Subcutaneous abdominal adipose tissue (tissue), 5 donors: Measurements from ENCODE around the gene ALK.

Source experiments
- H3K27ac ChIP-seq: one replicate; pipeline ENCODE4 v1.7.0; 2013; ENCODE audit warnings: low read depth, mild to moderate bottlenecking, inconsistent platforms, low read length, moderate library complexity
- H3K27me3 ChIP-seq, 5 donors: one replicate each; pipeline ENCODE4 v1.7.0; 2013; ENCODE audit warnings: low read length in 5 of 5, inconsistent platforms in 1 of 5; ENCODE audit not compliant: control insufficient read depth in 5 of 5, insufficient read depth in 4 of 5
- H3K36me3 ChIP-seq, 5 donors: one replicate each; pipeline ENCODE4 v1.7.0; 2013; ENCODE audit warnings: low read length in 5 of 5; ENCODE audit not compliant: control insufficient read depth in 5 of 5, insufficient read depth in 5 of 5
- H3K4me1 ChIP-seq, 5 donors: one replicate each; pipeline ENCODE4 v1.7.0; 2013; ENCODE audit warnings: low read length in 5 of 5, mild to moderate bottlenecking in 3 of 5, moderate library complexity in 1 of 5; ENCODE audit not compliant: control insufficient read depth in 5 of 5, insufficient read depth in 5 of 5
- H3K4me3 ChIP-seq, 5 donors: one replicate each; pipeline ENCODE4 v1.7.0; 2013; ENCODE audit warnings: low read length in 5 of 5, low read depth in 1 of 5
- H3K9ac ChIP-seq, 5 donors: one replicate each; pipeline ENCODE4 v1.7.0; 2013; ENCODE audit warnings: low read length in 5 of 5, mild to moderate bottlenecking in 4 of 5, moderate library complexity in 3 of 5
- H3K9me3 ChIP-seq, 5 donors: one replicate each; pipeline ENCODE4 v1.7.0; 2013; ENCODE audit warnings: low read length in 5 of 5; ENCODE audit not compliant: control insufficient read depth in 5 of 5
- donor health status: healthy.
- donor health status: healthy.
- donor health status: healthy.
- donor health status: healthy.
- donor health status: healthy.

The ALK gene

GRCh38 chr2:29157131-29157530, 764.3 kb downstream of the ALK start:
- no peak overlapping the region for H3K4me3 ChIP-seq
- no peak overlapping the region for H3K27ac ChIP-seq
- H3K9ac ChIP-seq: no peak overlapping the region
- H3K36me3 ChIP-seq: peaks cover 18 to 72% (median 63%) of the 10 kb centered on the region in 5 donors
- peaks cover 0 to 6% (median 4%) of the 10 kb centered on the region in 5 donors for H3K4me1 ChIP-seq
- H3K9me3 ChIP-seq: no peaks in the 10 kb centered on the region
- H3K27me3 ChIP-seq: no peaks in the 10 kb centered on the region

DNA sequence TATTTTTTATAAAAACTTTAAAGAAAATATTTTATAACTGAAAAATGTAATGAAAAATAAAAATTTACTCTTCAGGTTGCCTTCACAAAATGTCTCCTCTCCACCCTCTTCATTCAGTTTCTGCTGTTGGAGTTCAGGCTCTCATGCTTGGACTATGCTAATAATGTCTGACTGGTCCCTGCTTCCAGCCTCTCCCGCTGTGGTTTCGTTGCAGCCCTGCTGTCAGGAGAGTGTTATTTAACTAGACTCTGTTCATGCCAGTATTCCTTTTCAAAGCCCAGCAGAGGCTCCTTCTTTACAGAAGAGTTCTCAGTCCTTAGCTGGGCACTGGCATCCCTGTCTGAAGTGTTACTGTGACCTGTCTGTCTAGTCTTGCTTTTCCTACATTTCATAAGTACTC, 765.8 kb downstream of the ALK start:
- peaks cover 13 to 66% (median 55%) of the 10 kb centered on the region in 5 donors for H3K36me3 ChIP-seq
- no peak overlapping the region for H3K27ac ChIP-seq
- H3K27me3 ChIP-seq: no peaks in the 10 kb centered on the region
- peaks cover 0 to 6% (median 4%) of the 10 kb centered on the region in 5 donors for H3K4me1 ChIP-seq
- H3K9me3 ChIP-seq: no peaks in the 10 kb centered on the region
- H3K9ac ChIP-seq: no peak overlapping the region
- H3K4me3 ChIP-seq: no peak overlapping the region

GRCh38 chr2:29154610-29155009, 766.8 kb downstream of the ALK start:
- no peaks in the 10 kb centered on the region for H3K27me3 ChIP-seq
- H3K27ac ChIP-seq: no peak overlapping the region
- H3K9me3 ChIP-seq: no peaks in the 10 kb centered on the region
- H3K36me3 ChIP-seq: peaks cover 13 to 61% (median 55%) of the 10 kb centered on the region in 5 donors
- H3K4me3 ChIP-seq: no peak overlapping the region
- H3K4me1 ChIP-seq: peaks cover 0 to under 1% (median 0%) of the 10 kb centered on the region in 5 donors
- H3K9ac ChIP-seq: no peak overlapping the region

GRCh38 chr2:29147963-29148362, 773.4 kb downstream of the ALK start:
- H3K36me3 ChIP-seq: peaks cover 17 to 37% (median 30%) of the 10 kb centered on the region in 5 donors

GRCh38 chr2:29146197-29146596, 775.2 kb downstream of the ALK start:
- H3K9ac ChIP-seq: no peak overlapping the region

More at GRCh38 chr2:29147963-29148362, 773.4 kb downstream of the ALK start:
- Histone ChIP-seq H3K27me3 (no peaks in the 10 kb centered on the region), H3K4me1 (no peaks in the 10 kb centered on the region), H3K9me3 (no peaks in the 10 kb centered on the region), H3K4me3 (no peak overlapping the region), H3K27ac (no peak overlapping the region), H3K9ac (no peak overlapping the region)

DNA sequence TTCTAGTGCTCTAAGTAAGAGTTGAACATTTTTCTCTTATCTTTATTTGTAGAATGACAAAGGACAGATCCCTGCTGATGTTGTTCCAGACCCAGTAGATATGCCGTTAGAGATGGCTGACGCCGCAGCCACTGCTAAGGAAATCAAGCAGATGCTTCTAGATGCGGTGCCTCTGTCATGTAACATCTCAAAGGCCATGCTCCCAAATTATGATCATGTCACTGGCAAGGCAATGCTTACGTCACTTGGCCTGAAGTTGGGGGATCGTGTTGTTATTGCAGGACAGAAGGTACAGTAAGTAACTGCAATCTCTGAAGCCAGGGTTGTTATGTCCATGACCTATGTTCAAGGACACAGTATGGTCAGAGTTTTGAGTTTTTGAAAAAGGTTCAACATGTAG, 777.7 kb downstream of the ALK start:
- Histone ChIP-seq H3K4me3 (no peak overlapping the region), H3K27ac (no peak overlapping the region), H3K9me3 (peaks cover 0 to 3% (median 0%) of the 10 kb centered on the region in 5 donors), H3K36me3 (peaks cover 14 to 32% (median 19%) of the 10 kb centered on the region in 5 donors), H3K27me3 (no peaks in the 10 kb centered on the region), H3K9ac (no peak overlapping the region), H3K4me1 (no peaks in the 10 kb centered on the region)

More at GRCh38 chr2:29146197-29146596, 775.2 kb downstream of the ALK start:
- H3K4me3 ChIP-seq: no peak overlapping the region
- no peaks in the 10 kb centered on the region for H3K27me3 ChIP-seq
- H3K36me3 ChIP-seq: peaks cover 14 to 34% (median 22%) of the 10 kb centered on the region in 5 donors
- H3K4me1 ChIP-seq: no peaks in the 10 kb centered on the region
- no peak overlapping the region for H3K27ac ChIP-seq
- no peaks in the 10 kb centered on the region for H3K9me3 ChIP-seq
